Activated gamma-delta T cell (primary cell): ENCODE data around the gene TNFRSF21.
"Not testable (repeated sequence)": the region's sequence is repeated elsewhere in the genome, so short reads cannot be mapped to it uniquely, and the experiment has no call there.

ENCODE experiments used
- DNase-seq: peaks from one replicate; lab custom pipeline; 2025; lab: John Stamatoyannopoulos, UW

Gene TNFRSF21

DNA sequence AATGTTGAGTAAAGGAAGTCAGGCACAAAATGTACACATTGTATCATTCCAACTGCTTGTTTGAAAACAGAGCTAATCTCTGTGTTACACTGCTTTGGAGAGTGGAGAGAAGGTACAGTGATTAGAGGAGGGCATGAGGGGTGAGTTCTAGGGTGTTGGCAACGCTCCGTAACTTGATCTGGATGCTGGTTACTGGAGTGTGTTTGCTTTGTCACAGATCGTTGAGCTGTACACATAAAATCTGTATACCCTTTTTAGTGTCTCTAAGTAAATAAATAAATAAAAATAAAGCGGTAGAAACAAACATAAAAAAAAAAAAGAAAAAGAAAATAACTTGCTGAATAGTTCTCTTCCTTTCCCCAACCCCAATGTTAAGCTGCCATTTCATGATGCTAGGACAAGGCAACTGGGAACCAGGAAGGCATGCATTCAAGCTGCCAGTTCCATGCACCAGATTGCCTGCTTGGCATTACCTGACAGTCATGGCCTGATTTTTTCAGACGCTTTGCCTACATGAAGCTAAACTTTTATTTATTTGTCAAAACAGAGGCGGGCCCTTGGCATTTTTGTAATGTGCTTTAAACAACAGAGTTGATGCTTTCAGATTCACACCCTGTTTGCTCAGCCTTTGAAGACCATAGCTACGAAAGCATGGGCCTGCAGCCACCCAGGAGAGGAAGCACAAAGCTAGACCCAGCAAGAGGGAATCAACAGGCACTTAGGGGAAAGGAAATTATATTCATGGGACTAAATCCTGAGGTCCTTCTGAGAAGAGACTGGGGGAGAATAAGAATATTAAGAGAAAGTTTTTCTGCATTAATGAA, 21.2 kb downstream of the TNFRSF21 start:
- DNase-seq, result no peak

- no peak for DNase-seq
Observed at GRCh38 chr6:47286301-47286700, 23.4 kb downstream of the TNFRSF21 start.

- DNase-seq, result no peak
Observed at GRCh38 chr6:47283993-47284392, 25.7 kb downstream of the TNFRSF21 start.

- DNase-seq, result no peak
Observed at GRCh38 chr6:47278545-47278944, 31.2 kb downstream of the TNFRSF21 start.

- no peak for DNase-seq
Observed at GRCh38 chr6:47277702-47278101, 32.0 kb downstream of the TNFRSF21 start.

DNA sequence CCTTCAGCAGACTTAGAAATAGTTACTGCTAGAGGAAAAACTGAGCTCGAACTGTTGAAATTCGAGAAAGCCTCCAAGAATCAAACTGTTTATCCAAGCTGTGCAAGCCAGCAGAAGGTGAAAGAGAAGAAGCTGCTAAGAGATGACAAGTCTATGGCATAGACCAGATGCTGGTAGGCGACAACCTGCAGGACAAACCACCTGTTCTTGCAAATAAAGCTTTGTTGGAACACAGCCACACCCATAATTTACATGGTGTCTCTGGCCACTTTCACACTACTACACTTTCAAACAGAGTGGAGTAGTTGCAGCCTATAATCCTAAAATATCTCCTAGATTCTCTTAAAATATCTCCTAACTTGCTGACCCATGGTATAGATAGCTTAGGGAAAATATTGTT, 33.3 kb downstream of the TNFRSF21 start:
- DNase-seq, result no peak

DNA sequence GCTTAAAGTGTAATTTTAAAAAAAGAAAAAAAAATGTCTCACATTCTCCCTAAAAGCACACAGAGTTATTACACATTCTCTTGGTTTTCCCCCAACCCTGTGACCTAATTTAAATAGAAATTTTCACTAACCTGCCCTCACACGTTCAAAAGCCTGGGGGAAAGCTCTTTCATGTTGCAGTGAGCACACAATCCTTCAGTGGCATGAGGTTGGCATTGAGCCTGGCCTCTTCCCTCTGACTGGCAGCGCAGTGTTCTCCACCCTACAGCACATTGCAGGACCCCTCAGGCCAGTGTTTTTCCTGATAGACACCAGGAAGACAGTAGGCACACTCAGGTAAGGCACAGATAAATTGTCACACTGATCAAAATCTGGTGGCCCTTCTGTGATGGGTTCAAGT, 34.1 kb downstream of the TNFRSF21 start:
- no peak for DNase-seq

DNA sequence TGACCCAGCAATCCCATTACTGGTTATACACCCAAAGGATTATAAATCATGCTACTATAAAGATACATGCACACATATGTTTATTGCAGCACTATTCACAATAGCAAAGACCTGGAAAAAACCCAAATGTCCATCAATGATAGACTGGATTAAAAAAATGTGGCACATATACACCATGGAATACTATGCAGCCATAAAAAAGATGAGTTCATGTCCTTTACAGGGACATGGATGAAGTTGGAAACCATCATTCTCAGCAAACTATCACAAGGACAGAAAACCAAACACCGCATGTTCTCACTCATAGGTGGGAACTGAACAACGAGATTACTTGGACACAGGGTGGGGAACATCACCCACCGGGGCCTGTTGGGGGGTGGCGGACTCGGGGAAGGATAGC, 34.6 kb downstream of the TNFRSF21 start:
- not testable (repeated sequence) for DNase-seq

GRCh38 chr6:47268572-47269187, 41.0 kb downstream of the TNFRSF21 start:
- DNase-seq, result no peak

GRCh38 chr6:47267301-47267700, 42.4 kb downstream of the TNFRSF21 start:
- no peak for DNase-seq

DNA sequence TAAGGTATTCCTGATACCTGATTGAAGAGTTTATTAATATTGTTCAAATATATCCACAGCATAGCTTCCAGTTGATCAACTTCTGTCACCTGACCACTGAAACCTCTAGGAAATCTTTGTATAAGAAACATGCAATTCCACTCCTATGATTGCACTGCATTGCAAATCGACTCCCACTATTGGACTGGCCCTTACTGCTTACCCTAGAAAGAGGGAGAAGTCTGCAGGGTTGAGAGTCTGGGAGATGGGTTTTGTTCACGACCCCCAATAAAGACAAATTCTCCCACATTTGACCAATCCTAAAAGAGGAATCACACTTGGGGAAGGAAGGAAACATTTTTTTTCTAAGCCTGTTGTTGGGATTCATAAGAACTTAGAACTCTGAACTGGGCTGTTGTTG, 43.7 kb downstream of the TNFRSF21 start:
- DNase-seq, result no peak

- DNase-seq, result no peak
Observed at GRCh38 chr6:47264775-47265184, 44.9 kb downstream of the TNFRSF21 start.

DNA sequence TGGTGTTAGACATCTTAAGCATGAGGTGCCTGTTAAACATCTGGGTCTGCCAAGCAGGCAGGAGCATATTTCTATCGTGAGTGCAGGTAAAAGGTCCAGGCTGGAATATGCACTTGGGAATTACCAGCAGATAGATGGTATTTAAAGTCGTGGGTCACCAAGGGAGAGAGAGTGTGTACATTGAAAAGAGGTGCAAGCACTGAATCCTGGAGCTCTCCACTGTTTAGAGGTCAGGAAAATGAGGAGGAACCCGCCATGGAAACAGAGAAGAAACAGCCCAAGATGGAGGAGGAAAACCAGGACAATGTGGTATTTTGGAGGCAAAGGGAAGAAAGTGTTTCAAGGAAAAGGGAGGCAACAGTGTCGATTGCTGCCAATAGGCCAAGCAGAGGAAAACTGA, 46.4 kb downstream of the TNFRSF21 start:
- no peak for DNase-seq

DNA sequence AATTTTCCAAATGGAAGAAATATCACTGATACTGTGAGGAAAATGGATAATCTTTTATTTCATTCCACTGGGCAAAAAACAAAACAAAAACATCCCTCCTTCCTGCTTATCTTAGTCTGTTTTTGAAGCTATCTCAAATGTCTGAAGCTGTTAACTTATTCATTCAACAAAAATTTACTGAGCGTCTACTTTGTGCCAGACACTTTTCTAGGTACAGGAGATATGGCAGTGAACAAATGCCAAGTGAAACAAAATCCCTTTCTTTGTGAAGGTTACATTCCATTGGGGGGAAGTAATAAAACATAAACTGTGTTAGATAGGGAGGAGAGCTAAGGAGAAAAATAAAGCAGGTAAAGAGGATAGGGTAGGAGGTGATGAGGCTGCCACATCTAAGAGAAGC, 47.5 kb downstream of the TNFRSF21 start:
- DNase-seq, result no peak

DNA sequence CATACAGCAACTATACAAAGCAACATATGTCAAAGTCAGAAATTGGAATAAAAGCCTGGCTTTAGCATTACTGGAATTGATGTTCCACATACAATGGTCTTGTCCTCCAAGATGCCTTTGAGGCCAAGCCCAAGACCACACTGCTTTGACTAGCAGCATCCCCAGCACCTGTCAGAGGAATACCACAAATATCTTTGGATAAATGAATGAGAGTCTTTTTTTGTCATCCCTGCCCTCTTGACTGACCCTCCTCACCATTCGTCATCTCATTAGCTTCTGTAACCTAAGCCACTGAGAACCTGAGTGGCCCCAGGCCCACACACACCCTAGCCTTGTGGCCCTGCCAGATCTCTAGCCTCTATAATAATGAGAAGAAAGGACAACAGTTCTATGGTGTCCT, 48.5 kb downstream of the TNFRSF21 start:
- DNase-seq, result no peak

- no peak for DNase-seq
Observed at GRCh38 chr6:47260021-47260420, 49.7 kb downstream of the TNFRSF21 start.

DNA sequence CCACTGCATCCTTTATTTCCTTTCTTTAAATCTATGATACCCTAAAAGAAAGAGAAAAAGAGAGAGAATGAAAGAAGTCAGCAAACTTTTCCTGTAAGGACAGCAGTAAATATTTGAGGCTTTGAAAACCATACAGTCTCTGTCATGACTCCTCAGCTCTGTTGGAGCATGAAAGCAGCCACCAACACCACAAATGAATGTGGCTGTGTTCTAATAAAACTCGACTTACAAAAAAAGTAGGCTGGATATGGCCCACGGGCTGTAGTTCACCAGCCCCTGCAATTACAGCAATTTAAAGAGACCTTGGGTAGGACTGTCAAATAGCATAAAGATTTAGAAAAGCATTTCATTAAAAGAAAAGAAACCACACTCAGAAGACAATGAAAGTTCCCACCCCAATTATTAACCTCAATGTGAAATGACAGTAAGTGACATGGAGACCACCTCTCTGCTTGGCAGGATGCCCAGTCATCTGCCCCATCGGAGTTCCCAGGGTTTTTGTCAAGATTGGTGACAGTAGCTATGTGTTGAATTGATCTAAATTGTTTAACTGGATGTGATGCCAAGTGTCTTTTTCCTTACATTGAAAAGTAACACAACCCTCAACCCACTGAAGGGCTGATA, 50.9 kb downstream of the TNFRSF21 start:
- no peak for DNase-seq

GRCh38 chr6:47256981-47257730, 52.5 kb downstream of the TNFRSF21 start:
- no peak for DNase-seq

- DNase-seq, result no peak
Observed at GRCh38 chr6:47256361-47256760, 53.3 kb downstream of the TNFRSF21 start.

DNA sequence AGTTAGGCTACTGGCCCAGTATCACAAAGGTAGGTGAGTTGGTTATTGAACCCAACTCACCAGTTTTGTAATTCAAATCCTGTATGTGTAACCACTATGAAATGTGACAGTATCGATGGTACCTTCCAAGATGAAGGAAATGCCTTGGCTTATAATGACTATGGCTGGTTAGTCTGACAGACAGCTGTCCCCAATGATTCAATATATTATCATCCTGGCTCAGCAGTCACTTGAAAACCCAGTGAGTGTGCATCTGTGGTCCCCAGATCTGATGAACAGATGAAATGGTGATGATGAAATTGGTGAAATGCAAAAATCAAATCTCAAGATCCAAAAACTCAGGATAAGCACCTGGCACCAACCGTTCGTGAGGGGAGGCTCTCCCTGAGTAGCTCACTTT, 54.8 kb downstream of the TNFRSF21 start:
- DNase-seq, result no peak

DNA sequence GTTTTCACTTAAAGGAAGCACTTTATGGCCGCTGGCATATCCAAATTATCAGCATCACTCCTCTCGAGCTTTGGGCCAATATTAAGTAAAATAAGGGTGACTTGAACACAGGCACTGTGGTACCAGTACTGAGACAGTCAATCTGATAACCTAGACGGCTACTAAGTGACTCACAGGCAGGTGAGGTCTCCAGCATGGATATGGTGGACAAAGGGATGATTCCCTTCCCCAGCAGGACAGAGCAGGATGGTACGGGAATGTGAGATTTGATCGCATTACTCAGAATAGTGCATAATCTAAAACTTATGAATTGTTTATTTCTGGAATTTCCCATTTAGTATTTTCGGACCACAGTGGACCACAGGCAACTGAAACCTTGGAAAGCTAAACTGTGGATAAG, 55.7 kb downstream of the TNFRSF21 start:
- DNase-seq, result no peak

DNA sequence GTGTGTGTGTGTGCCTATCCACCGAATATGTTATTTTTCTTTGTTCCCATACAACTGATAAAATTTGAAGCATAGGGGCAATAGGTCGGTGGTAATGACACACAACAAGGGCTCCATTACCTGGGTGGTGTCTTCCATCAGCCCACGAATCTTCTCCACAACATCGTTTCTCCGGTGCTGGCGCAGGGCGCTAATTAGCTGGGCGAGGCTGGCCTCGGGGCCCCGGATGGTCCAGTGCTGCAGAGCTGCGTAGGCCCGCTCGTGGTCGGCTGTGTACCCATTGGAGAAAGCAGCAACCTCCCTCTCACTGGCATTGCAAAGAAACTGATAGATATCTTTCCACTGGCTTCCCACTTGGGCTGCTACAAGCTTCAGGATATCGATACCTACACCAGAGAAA, 56.6 kb downstream of the TNFRSF21 start:
- DNase-seq, result no peak
